GM18505 (cell line): ENCODE results near the gene DCP1B.

Source experiments
- ATAC-seq: cut with Tn5 transposase; IDR thresholded peaks from one replicate; pipeline ENCODE4 v1.9.1; 2021; ENCODE audit not compliant: unreplicated experiment
- POLR2A ChIP-seq: IDR thresholded peaks from 4 replicates; pipeline ENCODE4 v1.6.1; 2011; ENCODE audit warnings: borderline replicate concordance; ENCODE audit not compliant: insufficient read depth, insufficient read length; ENCODE audit errors: extremely low read depth

Gene DCP1B

DNA sequence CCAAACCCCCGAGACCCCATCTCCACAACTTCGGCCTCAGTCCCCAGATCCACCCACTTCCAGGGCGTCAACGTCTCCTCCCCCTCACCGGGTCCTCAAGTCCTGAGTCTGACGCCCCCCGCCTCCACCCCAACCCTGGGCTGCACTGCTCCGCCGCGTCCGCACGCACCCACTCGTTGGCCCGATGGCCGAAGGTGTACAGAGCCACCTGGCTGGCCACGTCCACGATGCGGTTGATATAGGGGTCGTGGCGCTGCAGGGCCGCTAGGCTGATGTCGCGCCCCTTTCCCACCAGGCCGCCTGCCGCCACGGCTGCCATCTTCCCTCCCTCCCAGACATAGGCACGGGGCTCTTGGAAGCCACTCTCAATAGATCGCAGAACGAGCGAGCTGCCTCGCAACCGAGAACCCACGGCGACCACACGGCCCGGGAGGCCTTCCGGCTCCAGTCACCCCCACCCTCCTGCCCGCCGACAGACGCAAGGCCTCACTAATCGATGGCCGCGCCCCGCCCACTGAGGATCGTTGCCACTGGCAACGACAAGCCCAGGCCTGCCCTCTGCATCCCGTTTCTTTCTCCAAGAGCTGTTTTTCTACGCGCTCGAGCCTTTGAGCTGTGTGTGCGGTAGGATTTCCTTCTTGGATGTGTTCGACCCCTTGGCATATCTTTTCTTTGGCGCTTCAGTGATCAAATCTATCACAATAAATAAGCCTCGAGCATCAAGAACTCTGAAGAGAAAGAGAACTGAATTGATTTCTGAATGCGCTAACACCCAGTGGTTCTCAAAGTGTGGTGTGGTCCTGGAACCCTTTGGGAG lies at the start of gene DCP1B:
DCP1B (minus strand) TSS at position 345 of the 817 bp plus-strand sequence; CDS start at position 319, 26 bp downstream.
- TF ChIP-seq POLR2A, result peak; percentile 81

DNA sequence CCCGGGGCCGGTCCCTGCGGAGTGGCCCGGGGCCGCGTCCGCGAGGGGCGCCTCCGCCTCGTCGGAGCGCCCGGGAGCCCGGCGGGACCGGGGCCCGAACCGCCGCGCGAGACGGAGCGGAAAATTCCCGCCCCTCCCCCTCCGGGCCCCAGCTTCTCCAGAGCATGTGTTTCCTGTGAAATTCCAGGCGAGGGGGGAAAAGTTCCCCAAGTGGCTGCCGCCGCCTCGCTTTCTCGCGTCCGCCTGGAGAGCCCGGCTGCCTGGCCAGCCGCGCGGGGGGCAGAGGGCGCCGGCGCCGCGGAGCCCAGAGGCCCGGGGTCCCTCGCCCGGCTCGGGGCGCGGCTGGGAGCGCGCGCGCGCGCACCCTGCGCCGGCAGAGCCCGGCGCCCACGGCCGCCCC lies 49.4 kb upstream of the DCP1B start:
- TF ChIP-seq POLR2A, result no peak

More for the DNA sequence above, at the start of gene DCP1B:
- ATAC-seq, result peak; percentile 96

DNA sequence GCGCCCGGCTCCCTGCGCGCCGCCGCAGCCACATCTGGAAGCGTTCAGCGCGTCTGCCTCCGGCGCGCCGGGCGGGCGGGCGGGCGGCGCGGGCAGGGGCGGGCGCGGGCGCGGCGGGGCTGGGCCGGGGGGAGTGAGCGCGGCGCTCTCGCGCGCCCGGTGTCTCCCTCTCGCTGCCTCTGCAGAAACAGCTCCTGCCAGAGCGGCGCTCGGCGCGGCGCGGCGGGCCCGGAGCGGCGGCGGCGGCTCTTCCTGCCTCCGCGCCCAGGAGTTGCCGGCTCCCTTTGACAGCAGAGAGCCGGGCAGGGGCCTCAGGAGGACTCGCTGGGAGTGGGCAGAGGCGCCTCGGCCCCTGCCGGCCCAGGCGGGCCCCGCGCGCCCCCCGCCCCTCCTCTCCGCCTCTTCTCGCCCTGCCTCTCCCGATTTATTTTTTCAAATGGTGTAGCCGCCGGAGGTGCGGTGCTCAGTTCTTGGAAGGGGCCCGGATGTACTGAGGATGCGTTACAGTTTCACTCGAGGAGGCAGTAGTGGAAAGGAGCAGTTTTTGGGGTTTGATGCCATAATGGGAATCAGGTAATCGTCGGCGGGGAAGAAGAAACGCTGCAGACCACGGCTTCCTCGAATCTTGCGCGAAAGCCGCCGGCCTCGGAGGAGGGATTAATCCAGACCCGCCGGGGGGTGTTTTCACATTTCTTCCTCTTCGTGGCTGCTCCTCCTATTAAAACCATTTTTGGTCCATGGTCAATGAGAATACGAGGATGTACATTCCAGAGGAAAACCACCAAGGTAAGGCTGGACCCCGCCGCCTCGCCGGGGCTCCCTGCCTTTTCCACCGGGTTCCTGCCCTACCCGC lies 48.8 kb upstream of the DCP1B start, which contains the start of gene CACNA1C:
CACNA1C (plus strand) TSS at position 162 of the 853 bp plus-strand sequence; CDS start at position 738, 576 bp downstream.
- no peak for TF ChIP-seq POLR2A
- ATAC-seq, result no peak

More for the DNA sequence above, 49.4 kb upstream of the DCP1B start:
- ATAC-seq, result no peak

DNA sequence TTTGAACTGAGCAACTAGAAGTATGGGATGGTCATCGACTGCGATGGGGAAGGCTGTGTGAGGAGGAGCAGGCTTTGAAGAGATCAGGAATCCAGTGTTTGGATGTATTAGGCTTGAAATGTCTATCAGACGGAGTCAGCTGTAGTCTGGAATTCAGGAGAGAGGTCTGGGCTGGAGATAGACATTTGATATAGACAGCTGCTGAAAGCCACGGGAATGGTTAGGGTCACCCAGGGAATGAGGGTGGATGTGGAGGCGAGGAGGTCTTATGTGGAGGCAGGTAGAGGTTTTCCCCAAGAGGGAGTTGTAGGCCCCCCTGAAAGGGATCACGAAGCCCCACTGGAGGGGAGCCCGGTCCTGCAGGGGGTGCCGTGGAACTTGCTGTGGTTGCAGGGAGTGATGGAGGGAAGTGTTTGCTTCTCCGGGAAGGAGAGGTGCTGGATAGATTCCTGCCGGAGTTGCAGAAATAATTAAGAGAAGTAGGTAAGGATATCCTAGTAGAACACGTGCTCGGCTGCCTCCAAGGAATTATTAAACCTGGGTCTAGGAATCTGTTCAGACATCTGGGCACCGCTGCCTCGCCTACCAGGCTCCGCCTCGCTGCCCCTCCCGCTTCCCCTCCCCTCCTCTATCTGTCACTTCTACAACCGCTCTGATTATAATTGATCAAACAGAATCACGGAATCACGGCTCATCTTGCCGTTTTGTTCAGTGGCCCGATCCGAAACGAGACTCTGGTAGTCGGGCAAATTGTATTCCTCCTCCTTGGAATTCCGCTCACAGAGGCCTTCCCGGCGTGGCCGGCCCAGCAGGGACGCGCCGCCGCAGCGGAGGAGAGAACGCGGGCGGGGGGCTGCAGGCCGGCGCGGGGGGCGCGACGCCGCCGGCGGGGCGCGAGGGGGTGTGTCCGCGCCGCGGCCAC lies 47.7 kb upstream of the DCP1B start:
- no peak for ATAC-seq
- no peak for TF ChIP-seq POLR2A

DNA sequence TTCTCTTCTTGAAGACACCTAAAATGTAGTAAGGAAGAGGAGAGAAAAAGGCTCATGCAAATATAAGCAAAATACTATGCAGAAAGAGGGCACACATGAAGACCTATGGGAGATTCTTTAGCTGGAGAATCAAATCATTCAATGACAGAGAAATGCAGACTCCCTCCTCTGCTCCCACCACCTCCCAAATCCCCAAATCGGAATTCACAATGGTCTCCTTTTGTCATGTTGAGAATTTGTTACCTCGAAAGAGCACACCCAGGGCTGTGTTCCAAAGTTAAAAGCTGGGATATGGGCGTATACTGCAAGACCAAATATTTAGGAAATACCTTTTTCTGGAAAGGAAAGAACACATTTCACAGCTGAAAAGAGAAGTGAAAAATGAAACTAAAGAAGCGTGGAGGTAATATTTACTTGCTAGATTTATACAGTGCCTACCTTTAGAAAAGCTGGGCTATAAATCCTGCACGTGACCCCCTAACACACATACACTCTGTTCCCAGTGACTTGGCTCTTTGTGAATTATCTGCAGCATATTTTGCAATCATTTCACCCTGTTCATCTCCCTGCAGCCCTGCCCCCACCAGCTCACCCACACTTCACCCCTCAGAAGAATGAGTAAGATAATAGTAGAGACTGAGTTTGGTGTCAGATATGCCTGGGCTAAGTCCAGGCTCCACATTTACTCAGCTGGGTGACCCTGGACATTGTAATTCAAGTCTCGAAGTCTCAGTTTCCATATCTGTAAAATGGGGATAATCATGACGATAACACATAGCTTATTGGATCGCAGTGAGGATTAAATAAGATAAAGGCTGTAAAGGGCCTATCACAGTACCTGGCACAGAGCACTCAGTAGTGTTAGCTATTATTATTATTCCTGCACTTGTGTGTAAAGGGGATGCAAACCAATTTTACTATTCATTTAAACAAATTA lies 45.6 kb upstream of the DCP1B start:
- no peak for ATAC-seq
- TF ChIP-seq POLR2A, result no peak

DNA sequence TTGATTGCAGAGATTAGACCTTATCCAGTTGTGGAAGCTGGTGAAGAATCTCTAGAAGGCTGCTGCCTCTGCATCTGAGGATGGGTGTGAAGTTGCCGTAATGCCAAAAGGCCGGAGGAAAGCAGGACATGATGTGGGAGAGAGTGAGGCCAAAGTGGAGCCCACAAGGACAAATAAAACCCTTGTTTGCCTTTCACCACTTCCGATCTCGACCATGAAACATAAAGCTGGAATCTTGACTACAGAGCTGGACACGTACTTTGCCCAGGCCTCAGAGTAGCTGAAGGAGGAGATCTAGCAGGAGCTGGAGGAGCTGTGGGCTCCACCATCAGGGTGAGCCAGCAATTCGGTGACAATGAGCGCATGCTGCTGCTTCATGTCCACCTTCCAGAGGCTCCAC lies 43.5 kb upstream of the DCP1B start:
- no peak for TF ChIP-seq POLR2A
- ATAC-seq, result no peak

DNA sequence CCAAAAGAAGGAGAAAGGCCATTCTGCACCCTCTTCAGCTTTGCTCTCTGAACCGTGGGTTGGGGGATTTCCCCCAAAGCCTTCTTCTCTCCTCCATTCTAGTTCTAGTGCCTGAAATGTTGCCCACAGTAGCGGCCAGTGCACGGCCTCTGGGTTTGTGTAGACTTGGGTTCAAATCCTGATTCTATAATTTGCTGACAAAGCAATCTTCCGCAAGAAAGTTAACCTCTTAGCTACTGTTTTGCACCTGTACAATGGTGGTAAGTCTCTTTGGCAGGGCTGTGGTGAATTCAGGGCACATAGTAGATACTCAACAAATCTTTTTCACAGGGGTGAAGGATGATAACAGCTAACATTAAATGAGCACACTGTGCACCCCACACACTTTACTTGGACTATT lies 42.7 kb upstream of the DCP1B start:
- ATAC-seq, result no peak
- no peak for TF ChIP-seq POLR2A

DNA sequence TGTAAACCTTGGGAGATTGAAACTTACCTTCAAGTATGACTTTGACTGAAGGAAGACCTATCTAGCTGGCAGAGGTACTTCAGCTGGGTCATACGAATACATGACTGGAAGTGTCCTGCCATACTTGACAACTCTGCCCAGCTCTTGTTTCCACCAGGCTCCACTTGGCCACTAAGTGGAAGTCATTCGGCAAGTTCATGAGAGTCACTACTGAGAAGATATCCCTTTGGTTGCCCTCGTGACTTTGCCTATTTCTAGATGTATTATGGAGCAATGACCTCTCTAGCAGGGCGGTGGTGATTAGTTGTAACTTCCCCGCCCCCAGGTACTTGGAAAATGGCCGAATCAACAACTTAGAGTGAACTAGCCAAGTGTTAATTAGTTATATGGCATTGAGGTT lies 39.9 kb upstream of the DCP1B start:
- no peak for ATAC-seq
- no peak for TF ChIP-seq POLR2A

DNA sequence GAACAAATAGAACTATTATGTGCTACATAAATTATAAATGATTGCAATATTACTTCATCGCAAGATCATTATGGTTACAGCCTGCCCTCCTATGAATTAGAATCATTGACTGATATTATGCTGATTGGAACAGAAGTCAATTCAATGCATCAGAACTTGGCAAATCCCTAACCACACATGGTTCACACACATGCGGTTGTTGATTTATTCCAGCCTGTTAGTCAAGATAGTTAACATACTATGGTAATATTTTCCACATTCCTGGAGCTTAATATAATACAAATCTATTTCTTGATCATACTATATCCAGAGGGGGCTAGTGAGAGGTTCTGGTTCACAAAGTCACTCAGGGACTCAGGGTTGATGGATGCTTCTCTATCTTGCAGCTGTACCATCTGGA lies 38.8 kb upstream of the DCP1B start:
- TF ChIP-seq POLR2A, result no peak
- no peak for ATAC-seq

DNA sequence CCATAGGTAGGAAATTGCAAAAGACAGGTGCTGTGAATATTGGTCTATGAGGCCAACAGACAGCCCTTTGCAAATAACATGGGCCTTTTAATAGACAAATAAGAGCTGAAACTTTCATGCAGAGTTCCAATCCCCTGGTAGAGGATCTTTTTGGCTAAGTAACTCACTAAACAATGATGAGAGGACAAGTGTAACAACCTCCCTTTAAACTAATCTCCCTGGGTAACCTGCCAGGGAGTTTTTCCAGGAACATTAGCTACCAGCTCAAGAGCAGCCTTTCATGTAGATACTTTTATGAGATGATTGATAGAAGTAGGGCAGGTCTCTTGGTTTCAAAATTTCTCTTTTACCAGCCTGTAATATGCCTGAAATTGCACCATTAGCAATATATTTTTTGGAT lies 34.8 kb upstream of the DCP1B start:
- TF ChIP-seq POLR2A, result no peak
- ATAC-seq, result no peak

DNA sequence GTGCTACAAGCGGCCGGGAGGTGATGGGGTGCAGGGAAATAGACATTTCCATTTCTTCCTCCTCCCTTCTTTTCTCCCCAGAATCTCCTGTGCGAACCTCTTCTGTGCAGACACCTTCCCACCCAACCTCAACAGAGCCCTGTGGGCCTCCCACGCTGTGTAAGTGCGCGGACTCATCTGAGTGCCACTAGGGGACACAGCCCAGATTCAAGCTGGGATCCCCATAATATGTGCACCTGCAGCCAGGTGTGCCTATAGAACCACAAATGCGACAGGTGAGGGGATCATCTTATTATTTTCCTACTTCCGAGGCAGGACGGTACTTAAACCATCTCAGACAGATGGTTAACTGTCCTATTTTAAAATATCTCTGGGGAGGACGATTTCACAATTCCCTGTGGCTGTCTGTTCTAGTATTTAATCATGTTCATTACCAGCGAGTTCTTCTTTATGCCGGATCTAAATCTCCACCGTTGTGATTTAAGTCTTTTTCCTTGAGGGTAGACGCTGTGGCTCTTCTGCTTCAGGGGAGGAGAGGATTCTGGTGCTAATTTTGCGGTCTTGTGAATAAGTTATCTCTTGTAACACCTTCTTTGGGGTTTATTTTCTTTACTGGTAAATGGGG lies 31.3 kb upstream of the DCP1B start:
- no peak for ATAC-seq
- no peak for TF ChIP-seq POLR2A
